Measurements from ENCODE around the gene DCAF4.
"Not testable (repeated sequence)": the region's sequence is repeated elsewhere in the genome, so short reads cannot be mapped to it uniquely, and the experiment has no call there.

Gene DCAF4

GRCh38 chr14:72939630-72940029 is 13.4 kb downstream of the DCAF4 start:
- no peak for DNase-seq

GRCh38 chr14:72941286-72941985 is 15.2 kb downstream of the DCAF4 start:
- DNase-seq, result no peak

- no peak for DNase-seq
Observed at GRCh38 chr14:72942934-72943333, 16.7 kb downstream of the DCAF4 start.

- DNase-seq, result no peak
Observed at GRCh38 chr14:72943876-72944430, 17.7 kb downstream of the DCAF4 start.

GRCh38 chr14:72945356-72946027 is 19.2 kb downstream of the DCAF4 start:
- no peak for DNase-seq

DNA sequence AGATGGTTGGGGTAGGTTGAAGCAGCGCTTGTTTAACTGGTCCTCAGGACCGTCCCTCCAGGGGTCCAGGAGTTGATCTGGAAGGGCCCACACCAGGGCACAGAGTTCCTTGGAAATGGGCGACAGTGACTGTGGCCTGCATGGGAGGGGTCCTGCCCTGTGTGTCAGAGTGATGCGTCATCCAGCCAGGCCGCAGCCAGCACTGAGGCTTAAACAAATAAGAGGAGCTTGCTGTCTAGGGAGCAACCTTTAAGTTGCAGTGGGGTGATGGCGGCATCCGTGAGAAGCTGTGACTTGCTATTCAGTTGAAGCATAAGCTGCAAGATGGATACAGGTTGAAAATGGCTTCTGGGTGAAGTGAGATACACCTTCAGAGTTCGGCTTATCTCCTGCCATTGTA is 20.2 kb downstream of the DCAF4 start:
- DNase-seq, result no peak

- no peak for DNase-seq
Observed at GRCh38 chr14:72947366-72948160, 21.3 kb downstream of the DCAF4 start.

DNA sequence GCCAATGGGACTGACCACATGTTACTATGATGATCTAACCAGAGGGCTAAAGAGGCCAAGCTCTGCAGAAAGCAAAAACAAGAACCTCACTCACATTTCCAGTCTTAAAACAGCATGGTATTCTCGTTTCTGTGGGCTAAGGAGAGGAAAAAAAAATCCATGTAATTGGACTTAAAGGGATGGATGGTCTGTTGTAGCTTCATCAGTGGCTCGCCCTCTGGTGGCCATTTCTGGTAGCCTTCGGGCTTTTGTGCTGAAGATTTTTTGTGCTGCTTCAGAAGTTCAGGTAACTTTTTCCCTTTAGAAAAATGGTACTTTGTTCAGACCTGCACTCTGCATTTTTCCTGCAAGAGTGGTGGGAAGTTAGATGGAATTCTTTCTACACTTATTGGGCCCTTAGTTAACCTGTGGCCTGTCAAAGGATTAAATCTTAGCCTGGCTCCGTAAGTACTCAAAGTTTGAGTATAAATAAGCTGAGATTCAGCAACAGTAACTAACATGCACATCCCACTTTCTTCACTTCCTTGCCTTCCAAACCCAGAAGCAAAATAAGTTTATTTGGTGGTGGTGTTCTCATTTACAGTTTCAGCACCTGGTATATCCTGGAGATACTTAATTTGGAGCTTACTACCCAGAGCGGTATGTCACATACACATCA is 22.3 kb downstream of the DCAF4 start:
- DNase-seq, result no peak

DNA sequence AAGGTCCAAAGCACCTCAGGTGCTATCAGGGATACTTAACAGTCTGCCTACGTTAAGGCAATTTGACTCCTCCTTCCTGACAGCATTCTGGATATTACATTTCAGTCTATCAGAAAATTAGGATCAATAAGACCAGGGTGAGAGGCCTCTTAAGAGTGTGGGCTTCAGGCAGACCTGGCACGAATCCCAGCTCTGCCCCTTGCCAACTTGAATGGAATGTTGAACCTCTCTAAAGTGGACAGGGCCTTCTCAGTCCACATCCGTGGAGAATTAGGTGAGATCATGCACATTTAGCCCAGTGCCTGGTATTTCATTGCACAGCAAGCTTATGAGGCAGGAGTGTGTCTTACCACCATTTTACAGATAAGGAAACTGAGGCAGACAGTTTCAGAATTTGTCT is 25.9 kb downstream of the DCAF4 start:
- DNase-seq, result no peak

GRCh38 chr14:72956741-72957140 is 30.5 kb downstream of the DCAF4 start:
- not testable (repeated sequence) for DNase-seq

- DNase-seq, result no peak
Observed at GRCh38 chr14:72957213-72957612, 30.9 kb downstream of the DCAF4 start.

DNA sequence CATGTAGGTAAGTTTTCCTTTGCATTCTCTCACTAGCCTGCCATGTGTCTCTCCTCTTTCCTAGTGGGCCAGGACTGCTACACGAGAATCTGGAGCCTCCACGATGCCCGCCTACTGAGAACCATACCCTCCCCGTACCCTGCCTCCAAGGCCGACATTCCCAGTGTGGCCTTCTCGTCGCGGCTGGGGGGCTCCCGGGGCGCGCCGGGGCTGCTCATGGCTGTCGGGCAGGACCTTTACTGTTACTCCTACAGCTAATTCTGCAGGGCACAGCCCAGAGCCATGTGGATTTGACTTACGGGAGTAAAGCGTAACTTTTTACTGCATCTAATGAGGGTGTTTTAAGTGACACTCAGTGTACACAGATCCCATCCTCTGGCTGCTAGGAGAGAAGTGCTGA is 32.3 kb downstream of the DCAF4 start:
- DNase-seq, result no peak

DNA sequence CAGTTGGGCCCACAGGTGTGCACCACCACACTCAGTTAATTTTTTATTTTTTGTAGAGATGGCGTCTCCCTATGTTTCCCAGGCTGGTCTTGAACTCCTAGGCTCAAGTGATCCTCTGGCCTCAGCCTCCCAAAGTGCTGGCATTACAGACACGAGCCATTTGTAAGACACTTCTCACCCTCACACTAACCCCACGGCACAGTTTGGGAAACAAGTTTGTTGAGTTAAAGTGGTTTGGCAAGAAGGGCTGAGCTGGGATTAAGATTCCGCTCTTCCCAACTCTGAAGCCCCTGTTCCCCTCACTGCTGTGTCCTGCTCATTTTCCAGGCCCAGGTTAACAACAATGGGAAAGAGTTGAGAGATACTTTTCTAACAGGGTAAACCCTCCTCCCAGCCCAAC is 34.8 kb downstream of the DCAF4 start:
- DNase-seq, result not testable (repeated sequence)

DNA sequence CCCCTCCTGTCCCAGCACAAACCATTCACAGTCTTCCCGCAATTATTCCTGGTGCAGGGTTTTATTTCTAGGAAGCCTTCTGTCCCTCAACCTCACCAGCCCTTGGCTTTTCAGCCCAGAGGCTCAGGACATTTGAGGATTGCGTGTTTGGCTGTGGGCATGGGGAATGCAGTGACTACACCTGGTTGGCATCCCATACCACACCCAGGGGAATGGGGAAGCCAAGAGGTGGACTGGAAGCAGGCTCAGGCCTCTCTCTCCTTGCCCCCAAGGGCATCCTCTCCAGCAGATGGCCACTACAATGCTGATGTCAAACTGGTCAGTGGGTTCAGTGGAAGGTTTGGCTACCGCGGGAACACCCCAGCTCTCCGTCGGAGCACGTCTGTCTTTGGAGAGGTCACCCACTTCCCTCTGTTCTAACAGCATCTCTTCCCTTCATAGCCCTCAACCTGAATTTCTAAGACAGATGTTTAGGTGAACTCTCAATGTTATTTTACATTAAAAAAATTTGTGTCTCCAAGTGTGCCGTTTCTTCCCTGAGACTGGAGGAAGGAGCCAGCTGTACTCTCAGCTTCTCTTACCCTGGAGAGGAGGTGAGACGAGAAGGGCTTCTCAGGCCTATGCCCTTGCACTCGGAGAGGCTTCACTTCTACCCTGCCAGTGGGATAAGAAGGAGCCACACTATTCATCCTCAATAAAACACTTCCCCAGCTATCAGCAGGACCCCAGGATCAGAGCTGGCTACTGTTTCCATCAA is 35.5 kb downstream of the DCAF4 start:
- no peak for DNase-seq

DNA sequence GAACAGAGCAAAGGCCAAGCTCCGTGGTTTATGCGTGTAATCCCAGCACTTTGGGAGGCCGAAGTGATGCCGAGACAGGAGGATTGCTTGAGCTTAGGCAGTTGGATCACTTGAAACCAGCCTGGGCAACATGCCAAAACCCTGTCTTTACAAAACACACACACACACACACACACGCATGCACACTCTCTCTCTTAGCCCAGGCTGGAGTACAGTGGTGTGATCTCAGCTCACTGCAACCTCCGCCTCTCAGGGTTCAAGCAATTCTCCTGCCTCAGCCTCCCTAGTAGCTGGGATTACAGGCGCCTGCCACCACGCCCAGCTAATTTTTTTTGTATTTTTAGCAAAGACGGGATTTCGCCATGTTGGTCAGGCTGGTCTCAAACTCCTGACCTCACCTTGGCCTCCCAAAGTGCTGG is 36.1 kb downstream of the DCAF4 start:
- DNase-seq, result peak; percentile 11

DNA sequence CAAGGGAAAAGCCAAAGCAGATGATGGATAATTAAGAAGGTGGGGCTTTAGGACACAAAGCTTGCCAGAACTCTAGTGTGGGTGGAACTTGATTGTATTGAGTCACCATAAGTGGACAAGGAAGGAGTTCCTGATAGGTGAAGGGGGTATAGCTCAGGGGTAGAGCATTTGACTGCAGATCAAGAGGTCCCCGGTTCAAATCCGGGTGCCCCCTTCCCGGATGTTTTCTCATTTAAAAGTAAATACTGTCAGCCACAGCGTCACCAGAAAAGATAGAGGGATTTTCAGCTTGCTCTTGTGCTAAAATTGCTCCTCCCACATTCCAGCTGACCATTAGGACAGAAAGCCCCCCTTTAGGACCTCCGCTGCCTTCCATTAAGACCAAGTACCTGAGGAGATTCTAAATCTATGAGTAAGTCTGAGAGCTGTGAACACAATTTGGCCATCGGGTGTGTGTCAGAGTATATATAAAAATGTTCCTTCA is 36.6 kb downstream of the DCAF4 start:
- no peak for DNase-seq

DNA sequence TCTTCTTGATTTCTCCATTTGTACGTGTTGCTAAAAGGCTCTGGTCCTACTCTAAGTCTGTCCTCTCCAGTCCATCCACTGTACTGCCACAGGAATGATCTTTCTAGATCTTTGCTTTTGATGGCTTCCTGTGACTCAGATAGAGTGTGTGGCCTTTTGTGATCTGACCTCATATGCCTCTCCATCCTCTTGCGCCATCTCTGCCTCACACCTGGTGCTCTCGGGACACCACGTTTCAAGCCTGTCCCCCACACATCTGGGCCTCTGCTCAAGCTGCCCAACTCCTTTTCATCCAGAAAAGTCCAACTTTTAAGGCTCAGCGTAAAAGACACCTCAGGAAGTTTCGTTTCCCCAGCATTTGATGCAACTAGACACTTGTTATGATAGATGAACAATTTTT is 39.0 kb downstream of the DCAF4 start:
- no peak for DNase-seq

DNA sequence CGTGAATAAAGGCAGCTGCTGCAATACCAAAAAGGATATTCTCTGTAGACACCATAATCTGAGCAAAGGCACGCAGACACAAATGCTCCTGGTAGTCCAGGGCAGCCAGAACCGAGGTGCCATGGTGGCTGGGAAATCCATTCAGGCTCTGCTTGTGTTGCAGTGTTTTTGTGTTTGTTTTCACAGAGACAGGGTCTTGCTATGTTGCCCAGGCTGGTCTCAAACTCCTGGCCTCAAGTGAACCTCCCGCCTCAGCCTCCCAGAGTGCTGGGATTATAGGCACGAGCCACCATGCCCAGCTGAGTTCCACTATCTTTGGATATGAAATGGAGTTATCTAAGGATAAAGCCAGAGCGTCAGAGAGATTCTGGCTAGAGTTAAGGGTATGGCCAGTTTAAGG is 39.8 kb downstream of the DCAF4 start:
- no peak for DNase-seq

GRCh38 chr14:72968316-72968715 is 42.1 kb downstream of the DCAF4 start:
- no peak for DNase-seq

DNA sequence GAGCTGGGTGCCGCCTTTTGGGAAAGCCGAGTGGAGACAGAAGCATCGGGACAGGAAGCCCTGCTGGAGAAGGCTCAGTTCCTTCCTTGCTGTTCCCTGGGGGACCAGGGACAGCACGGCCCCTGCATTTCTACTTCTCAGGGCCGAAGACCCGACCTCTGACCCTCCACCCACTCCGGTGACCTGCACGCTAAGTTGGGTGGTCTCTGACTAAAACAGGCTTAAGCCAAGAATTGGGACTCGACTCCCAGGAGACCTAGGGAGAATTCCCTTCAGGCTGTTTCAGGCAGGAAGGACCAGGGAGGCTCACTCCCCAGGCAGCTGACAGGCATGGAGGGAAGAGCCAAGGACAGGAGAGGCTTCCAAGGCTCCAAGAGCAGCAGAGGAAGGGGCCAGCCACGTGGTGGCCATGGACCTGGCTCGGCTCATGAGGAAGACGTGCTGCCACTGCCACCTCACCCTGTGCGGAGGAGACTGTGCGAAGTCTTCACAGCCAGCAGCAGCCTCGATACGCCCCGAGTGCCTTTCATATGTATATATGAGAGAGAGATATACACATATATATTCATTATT is 43.9 kb downstream of the DCAF4 start:
- no peak for DNase-seq

DNA sequence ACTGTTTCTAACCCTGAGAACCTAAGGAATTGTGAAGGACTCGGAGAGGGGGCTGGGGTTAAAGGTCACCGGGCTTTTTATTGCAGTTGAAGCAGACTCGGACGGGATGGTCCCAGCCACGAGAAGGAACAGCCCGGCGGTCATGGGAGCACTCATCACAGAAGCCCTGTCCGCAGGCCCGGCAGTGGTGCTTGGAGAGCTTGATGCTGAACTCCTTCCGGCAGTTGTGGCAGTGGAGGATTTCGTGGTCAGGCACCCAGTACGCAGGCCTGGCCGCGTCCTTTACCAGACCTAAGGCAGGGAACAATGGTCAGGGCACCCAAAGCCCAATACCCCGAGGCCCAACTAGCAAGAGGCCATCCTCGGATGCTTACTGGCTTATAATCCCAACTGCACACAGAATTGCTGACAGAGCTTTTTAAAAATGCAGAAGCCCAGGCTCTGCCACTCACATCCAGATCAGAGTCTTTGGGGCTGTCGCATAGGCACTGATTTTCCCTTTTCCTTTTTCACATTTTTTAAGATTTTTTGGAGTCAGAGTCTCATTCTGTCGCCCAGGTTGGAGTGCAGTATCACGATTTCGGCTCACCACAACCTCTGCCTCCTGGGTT is 44.7 kb downstream of the DCAF4 start:
- no peak for DNase-seq

All from NCI-H2107 (cell line).